Right atrium auricular region (tissue), 2 donors: ENCODE results near the gene IGF1. TPM values are rescaled to one million over a fixed set of nuclear protein-coding genes. Genes with fewer than 3 reads are reported as not detected.

ENCODE experiments used
- DNase-seq: peaks from one replicate; pipeline ENCODE4 v3.0.0-alpha.2; 2019; ENCODE audit warnings: low spot score
- H3K27ac ChIP-seq, 2 donors: fragments of 200-600 bp; sonication (generic); 1 replicate in 1 of 2; 2 replicates in 1 of 2; pipeline ENCODE4 v1.5.1; 2016 to 2019
- H3K27me3 ChIP-seq, 2 donors: fragments of 200-600 bp; sonication (generic); one replicate each; pipeline versions ENCODE4 v1.5.1 to v1.6.0; 2017 to 2019
- H3K36me3 ChIP-seq: fragments of 200-600 bp; sonication (generic); one replicate; pipeline ENCODE4 v1.5.1; 2016
- H3K4me1 ChIP-seq, 2 donors: fragments of 200-600 bp; sonication (generic); one replicate each; pipeline versions ENCODE4 v1.5.1 to v1.6.0; 2017 to 2019
- H3K4me3 ChIP-seq, 2 donors: fragments of 200-600 bp; sonication (generic); 1 replicate in 1 of 2; 2 replicates in 1 of 2; pipeline ENCODE4 v1.5.1; 2017 to 2019; ENCODE audit warnings: mild to moderate bottlenecking in 1 of 2, moderate library complexity in 1 of 2
- H3K9me3 ChIP-seq, 2 donors: fragments of 200-600 bp; sonication (generic); one replicate each; pipeline ENCODE4 v1.5.1; 2019
- CTCF ChIP-seq, 2 donors: fragments of 200-600 bp; sonication (generic); IDR thresholded peaks; one replicate each; pipeline ENCODE4 v1.5.1; 2019; ENCODE audit warnings: antibody characterized with exemption in 2 of 2
- total RNA-seq, 2 donors: library from RNA; depleted of rRNA; stranded (reverse); fragments of >200 nt; gene quantifications; one replicate each; pipeline ENCODE4 v1.1.0, GENCODE V29; 2016

IGF1 gene
- total RNA-seq, 2 donors from 2014 or later: 11.4 to 26.1 TPM

- Histone ChIP-seq H3K36me3 (no peaks in the 10 kb centered on the region), H3K27ac (no peak overlapping the region), H3K4me3 (no peak overlapping the region), H3K9me3 (peaks cover 0 to 17% of the 10 kb centered on the region in 2 donors), H3K4me1 (no peaks in the 10 kb centered on the region), H3K27me3 (no peaks in the 10 kb centered on the region)
- DNase-seq: no peak
- no peak for TF ChIP-seq CTCF (IDR thresholded peaks at IDR 0.05)
Measured at GRCh38 chr12:102510463-102510862, 30.1 kb upstream of the IGF1 start.

GRCh38 chr12:102510031-102510430, 29.7 kb upstream of the IGF1 start:
- Histone ChIP-seq H3K4me1 (no peaks in the 10 kb centered on the region), H3K36me3 (no peaks in the 10 kb centered on the region), H3K27me3 (no peaks in the 10 kb centered on the region), H3K4me3 (no peak overlapping the region), H3K9me3 (peaks cover 0 to 17% of the 10 kb centered on the region in 2 donors), H3K27ac (no peak overlapping the region)
- no peak for DNase-seq
- no peak for TF ChIP-seq CTCF (IDR thresholded peaks at IDR 0.05)

GRCh38 chr12:102509123-102509626, 28.8 kb upstream of the IGF1 start:
- Histone ChIP-seq H3K9me3 (peaks cover 0 to 17% of the 10 kb centered on the region in 2 donors), H3K27me3 (no peaks in the 10 kb centered on the region), H3K36me3 (no peaks in the 10 kb centered on the region), H3K4me1 (no peaks in the 10 kb centered on the region), H3K4me3 (no peak overlapping the region), H3K27ac (no peak overlapping the region)
- no peak for DNase-seq
- no peak for TF ChIP-seq CTCF (IDR thresholded peaks at IDR 0.05)

- Histone ChIP-seq H3K27me3 (no peaks in the 10 kb centered on the region), H3K36me3 (no peaks in the 10 kb centered on the region), H3K4me3 (no peak overlapping the region), H3K27ac (no peak overlapping the region), H3K9me3 (peaks cover 0 to 17% of the 10 kb centered on the region in 2 donors), H3K4me1 (no peaks in the 10 kb centered on the region)
- DNase-seq: no peak
- no peak for TF ChIP-seq CTCF (IDR thresholded peaks at IDR 0.05)
Measured at GRCh38 chr12:102508052-102508451, 27.7 kb upstream of the IGF1 start.

- peaks cover 0 to 17% of the 10 kb centered on the region in 2 donors for H3K9me3 ChIP-seq
- H3K27ac ChIP-seq: no peak overlapping the region
- no peaks in the 10 kb centered on the region for H3K4me1 ChIP-seq
- H3K36me3 ChIP-seq: no peaks in the 10 kb centered on the region
- no peak overlapping the region for H3K4me3 ChIP-seq
- DNase-seq: no peak
- no peak for TF ChIP-seq CTCF (IDR thresholded peaks at IDR 0.05)
- no peaks in the 10 kb centered on the region for H3K27me3 ChIP-seq
Measured at GRCh38 chr12:102507301-102507700, 26.9 kb upstream of the IGF1 start.

- no peak for TF ChIP-seq CTCF (IDR thresholded peaks at IDR 0.05)
Measured at GRCh38 chr12:102504871-102505270, 24.5 kb upstream of the IGF1 start.

More at GRCh38 chr12:102504871-102505270, 24.5 kb upstream of the IGF1 start:
- H3K9me3 ChIP-seq: peaks cover 0 to 17% of the 10 kb centered on the region in 2 donors
- H3K36me3 ChIP-seq: no peaks in the 10 kb centered on the region
- H3K4me3 ChIP-seq: no peak overlapping the region
- no peaks in the 10 kb centered on the region for H3K4me1 ChIP-seq
- no peak overlapping the region for H3K27ac ChIP-seq
- no peaks in the 10 kb centered on the region for H3K27me3 ChIP-seq
- no peak for DNase-seq
